ENCODE data around the gene MYO1D.

DNA sequence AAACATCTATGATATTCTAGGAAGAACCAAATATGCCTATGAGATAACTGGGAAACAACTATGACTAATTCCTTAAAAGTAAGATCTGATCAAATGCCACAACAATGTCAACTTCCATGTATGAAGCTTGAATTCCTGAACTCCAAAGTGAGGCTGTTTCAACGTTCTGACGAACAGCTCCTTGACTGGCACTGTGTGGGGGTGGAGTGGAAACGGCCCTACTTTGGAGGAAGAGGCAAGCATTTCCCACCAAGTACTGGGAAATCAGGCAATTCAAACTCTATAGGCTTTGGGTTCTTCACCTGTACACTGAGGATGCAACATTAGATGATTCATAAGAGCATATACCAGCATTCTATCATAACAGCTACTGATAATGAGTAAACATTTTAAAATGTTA, 203.0 kb downstream of the MYO1D start:
- TF ChIP-seq, protein P1, sequence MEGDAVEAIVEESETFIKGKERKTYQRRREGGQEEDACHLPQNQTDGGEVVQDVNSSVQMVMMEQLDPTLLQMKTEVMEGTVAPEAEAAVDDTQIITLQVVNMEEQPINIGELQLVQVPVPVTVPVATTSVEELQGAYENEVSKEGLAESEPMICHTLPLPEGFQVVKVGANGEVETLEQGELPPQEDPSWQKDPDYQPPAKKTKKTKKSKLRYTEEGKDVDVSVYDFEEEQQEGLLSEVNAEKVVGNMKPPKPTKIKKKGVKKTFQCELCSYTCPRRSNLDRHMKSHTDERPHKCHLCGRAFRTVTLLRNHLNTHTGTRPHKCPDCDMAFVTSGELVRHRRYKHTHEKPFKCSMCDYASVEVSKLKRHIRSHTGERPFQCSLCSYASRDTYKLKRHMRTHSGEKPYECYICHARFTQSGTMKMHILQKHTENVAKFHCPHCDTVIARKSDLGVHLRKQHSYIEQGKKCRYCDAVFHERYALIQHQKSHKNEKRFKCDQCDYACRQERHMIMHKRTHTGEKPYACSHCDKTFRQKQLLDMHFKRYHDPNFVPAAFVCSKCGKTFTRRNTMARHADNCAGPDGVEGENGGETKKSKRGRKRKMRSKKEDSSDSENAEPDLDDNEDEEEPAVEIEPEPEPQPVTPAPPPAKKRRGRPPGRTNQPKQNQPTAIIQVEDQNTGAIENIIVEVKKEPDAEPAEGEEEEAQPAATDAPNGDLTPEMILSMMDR (conservative IDR thresholded peaks at IDR 0.05): no peak
- no peak for TF ChIP-seq EZH2 (IDR thresholded peaks at IDR 0.05; ENCODE audit: low read depth)
